SK-N-SH (cell line): Measurements from ENCODE around the gene PLEKHA8.

ENCODE experiments used
- CHD2 ChIP-seq: fragments of 150-350 bp; IDR thresholded peaks from 2 replicates; pipeline ENCODE4 v1.6.1; 2018; ENCODE audit warnings: low read length; ENCODE audit not compliant: partially characterized antibody
- CTCF ChIP-seq: fragments of 200-600 bp; sonication (generic); IDR thresholded peaks from 2 replicates; pipeline ENCODE4 v1.6.1; 2017; ENCODE audit warnings: antibody characterized with exemption, mild to moderate bottlenecking, moderate library complexity
- EP300 ChIP-seq, 2 experiments: IDR thresholded peaks; 2 replicates each; pipeline versions ENCODE4 v1.4.0 to v1.6.1; 2012; ENCODE audit warnings: borderline replicate concordance in 1 of 2, low read depth in 1 of 2, low read length in 1 of 2
- FOXM1 ChIP-seq: IDR thresholded peaks from 2 replicates; pipeline ENCODE4 v1.4.0; 2012; ENCODE audit warnings: low read depth, mild to moderate bottlenecking
- MEF2A ChIP-seq: IDR thresholded peaks from 2 replicates; pipeline ENCODE4 v1.4.0; 2012; ENCODE audit warnings: low read depth, borderline replicate concordance
- NFIC ChIP-seq: IDR thresholded peaks from 2 replicates; pipeline ENCODE4 v1.4.0; 2012; ENCODE audit warnings: borderline replicate concordance
- PBX3 ChIP-seq: IDR thresholded peaks from 2 replicates; pipeline ENCODE4; 2012
- POLR2AphosphoS5 ChIP-seq: IDR thresholded peaks from 2 replicates; pipeline ENCODE4 v1.6.1; 2012; ENCODE audit warnings: low read depth, low read length
- RAD21 ChIP-seq: IDR thresholded peaks from 2 replicates; pipeline ENCODE4 v1.6.1; 2012; ENCODE audit warnings: mild to moderate bottlenecking, low read length
- RFX5 ChIP-seq: IDR thresholded peaks from 2 replicates; pipeline ENCODE4 v1.6.1; 2012; ENCODE audit warnings: mild to moderate bottlenecking, improper control_type of control experiment, low read length
- TAF1 ChIP-seq: IDR thresholded peaks from 2 replicates; pipeline ENCODE4 v1.6.1; 2012; ENCODE audit warnings: low read depth, mild to moderate bottlenecking, low read length, moderate library complexity, borderline replicate concordance
- TEAD4 ChIP-seq: IDR thresholded peaks from 2 replicates; pipeline ENCODE4 v1.4.0; 2012; ENCODE audit warnings: mild to moderate bottlenecking, borderline replicate concordance; ENCODE audit not compliant: insufficient read depth
- YY1 ChIP-seq: IDR thresholded peaks from 2 replicates; pipeline ENCODE4 v1.4.0; 2012; ENCODE audit warnings: low read depth, mild to moderate bottlenecking
- TF ChIP-seq, protein P1 (sequence below): IDR thresholded peaks from 2 replicates; pipeline ENCODE4 v1.6.1; 2012; ENCODE audit warnings: mild to moderate bottlenecking, low read depth, low read length, moderate library complexity

GRCh38 chr7:30010021-30010420 lies 18.2 kb upstream of the PLEKHA8 start:
- TF ChIP-seq TAF1 (no peak), CTCF (no peak), RAD21 (no peak), PBX3 (no peak), MEF2A (no peak), CHD2 (no peak), POLR2AphosphoS5 (no peak), YY1 (no peak), NFIC (no peak), EP300 (IDR thresholded peaks at IDR 0.05; ENCODE audit: borderline replicate concordance in 1 of 2, low read depth in 1 of 2, low read length in 1 of 2) (no peak), FOXM1 (no peak), TEAD4 (no peak), RFX5 (no peak)
- TF ChIP-seq, protein P1, sequence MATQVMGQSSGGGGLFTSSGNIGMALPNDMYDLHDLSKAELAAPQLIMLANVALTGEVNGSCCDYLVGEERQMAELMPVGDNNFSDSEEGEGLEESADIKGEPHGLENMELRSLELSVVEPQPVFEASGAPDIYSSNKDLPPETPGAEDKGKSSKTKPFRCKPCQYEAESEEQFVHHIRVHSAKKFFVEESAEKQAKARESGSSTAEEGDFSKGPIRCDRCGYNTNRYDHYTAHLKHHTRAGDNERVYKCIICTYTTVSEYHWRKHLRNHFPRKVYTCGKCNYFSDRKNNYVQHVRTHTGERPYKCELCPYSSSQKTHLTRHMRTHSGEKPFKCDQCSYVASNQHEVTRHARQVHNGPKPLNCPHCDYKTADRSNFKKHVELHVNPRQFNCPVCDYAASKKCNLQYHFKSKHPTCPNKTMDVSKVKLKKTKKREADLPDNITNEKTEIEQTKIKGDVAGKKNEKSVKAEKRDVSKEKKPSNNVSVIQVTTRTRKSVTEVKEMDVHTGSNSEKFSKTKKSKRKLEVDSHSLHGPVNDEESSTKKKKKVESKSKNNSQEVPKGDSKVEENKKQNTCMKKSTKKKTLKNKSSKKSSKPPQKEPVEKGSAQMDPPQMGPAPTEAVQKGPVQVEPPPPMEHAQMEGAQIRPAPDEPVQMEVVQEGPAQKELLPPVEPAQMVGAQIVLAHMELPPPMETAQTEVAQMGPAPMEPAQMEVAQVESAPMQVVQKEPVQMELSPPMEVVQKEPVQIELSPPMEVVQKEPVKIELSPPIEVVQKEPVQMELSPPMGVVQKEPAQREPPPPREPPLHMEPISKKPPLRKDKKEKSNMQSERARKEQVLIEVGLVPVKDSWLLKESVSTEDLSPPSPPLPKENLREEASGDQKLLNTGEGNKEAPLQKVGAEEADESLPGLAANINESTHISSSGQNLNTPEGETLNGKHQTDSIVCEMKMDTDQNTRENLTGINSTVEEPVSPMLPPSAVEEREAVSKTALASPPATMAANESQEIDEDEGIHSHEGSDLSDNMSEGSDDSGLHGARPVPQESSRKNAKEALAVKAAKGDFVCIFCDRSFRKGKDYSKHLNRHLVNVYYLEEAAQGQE: no peak
